Measurements from ENCODE around the gene TTBK1. TPM values are rescaled to one million over a fixed set of nuclear protein-coding genes. Genes with fewer than 3 reads are reported as not detected.

TTBK1 gene
- total RNA-seq, 1 experiment from 2014 or later, result 0.79 TPM

- DNase-seq (ENCODE audit: low spot score), result no peak
Measured at GRCh38 chr6:43271103-43271815, 28.0 kb downstream of the TTBK1 start.

GRCh38 chr6:43271944-43272343, 28.7 kb downstream of the TTBK1 start:
- no peak for DNase-seq (ENCODE audit: low spot score)

- DNase-seq (ENCODE audit: low spot score), result no peak
Measured at GRCh38 chr6:43273707-43274106, 30.4 kb downstream of the TTBK1 start.

- DNase-seq (ENCODE audit: low spot score), result no peak
Measured at GRCh38 chr6:43274127-43274915, 31.0 kb downstream of the TTBK1 start.

GRCh38 chr6:43274916-43275597, 31.8 kb downstream of the TTBK1 start:
- DNase-seq (ENCODE audit: low spot score), result no peak

- no peak for DNase-seq (ENCODE audit: low spot score)
Measured at GRCh38 chr6:43275801-43276576, 32.7 kb downstream of the TTBK1 start.

- DNase-seq (ENCODE audit: low spot score), result peak; percentile 56
Measured at GRCh38 chr6:43276577-43277305, 33.5 kb downstream of the TTBK1 start.

GRCh38 chr6:43277306-43277642, 34.0 kb downstream of the TTBK1 start:
- DNase-seq (ENCODE audit: low spot score), result peak; percentile 27

GRCh38 chr6:43277643-43278523, 34.6 kb downstream of the TTBK1 start:
- peak; percentile 69 for DNase-seq (ENCODE audit: low spot score)

GRCh38 chr6:43278524-43279078, 35.3 kb downstream of the TTBK1 start:
- peak; percentile 63 for DNase-seq (ENCODE audit: low spot score)

- DNase-seq (ENCODE audit: low spot score), result no peak
Measured at GRCh38 chr6:43280234-43280633, 37.0 kb downstream of the TTBK1 start.

GRCh38 chr6:43282060-43282459, 38.8 kb downstream of the TTBK1 start:
- DNase-seq (ENCODE audit: low spot score), result no peak

GRCh38 chr6:43282636-43283513, 39.6 kb downstream of the TTBK1 start:
- no peak for DNase-seq (ENCODE audit: low spot score)

GRCh38 chr6:43283514-43283901, 40.2 kb downstream of the TTBK1 start:
- DNase-seq (ENCODE audit: low spot score), result no peak

GRCh38 chr6:43283905-43284304, 40.6 kb downstream of the TTBK1 start:
- DNase-seq (ENCODE audit: low spot score), result no peak

- DNase-seq (ENCODE audit: low spot score), result no peak
Measured at GRCh38 chr6:43284991-43285781, 41.9 kb downstream of the TTBK1 start.

- DNase-seq (ENCODE audit: low spot score), result no peak
Measured at GRCh38 chr6:43285832-43286231, 42.6 kb downstream of the TTBK1 start.

- DNase-seq (ENCODE audit: low spot score), result no peak
Measured at GRCh38 chr6:43286456-43286979, 43.2 kb downstream of the TTBK1 start.
